Epidermal melanocyte (primary cell): Measurements from ENCODE around the gene KIF5C.

Experiments used
- DNase-seq: peaks from one replicate; pipeline ENCODE4 v3.0.0; 2011; ENCODE audit warnings: low spot score; ENCODE audit not compliant: insufficient read length

The KIF5C gene

DNA sequence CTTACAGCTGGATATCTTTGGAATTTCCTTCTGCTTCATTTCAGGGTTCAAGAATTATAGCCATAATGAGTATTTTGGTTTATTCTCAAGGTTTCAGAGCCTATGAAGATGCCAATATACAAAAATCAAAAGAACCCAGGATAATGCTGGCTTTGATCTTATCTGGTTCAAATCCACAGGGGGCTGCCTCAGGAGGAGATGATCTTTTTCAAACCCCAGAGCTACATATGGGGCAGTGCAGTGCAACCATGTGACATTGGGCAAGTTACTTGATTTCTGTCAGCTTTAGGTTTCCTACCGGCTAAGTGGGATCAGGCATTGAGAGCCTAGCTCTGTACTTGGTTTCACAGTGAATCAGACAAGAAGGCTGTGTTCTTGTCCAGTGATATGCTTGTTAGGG is 140.5 kb downstream of the KIF5C start:
- no peak for DNase-seq

DNA sequence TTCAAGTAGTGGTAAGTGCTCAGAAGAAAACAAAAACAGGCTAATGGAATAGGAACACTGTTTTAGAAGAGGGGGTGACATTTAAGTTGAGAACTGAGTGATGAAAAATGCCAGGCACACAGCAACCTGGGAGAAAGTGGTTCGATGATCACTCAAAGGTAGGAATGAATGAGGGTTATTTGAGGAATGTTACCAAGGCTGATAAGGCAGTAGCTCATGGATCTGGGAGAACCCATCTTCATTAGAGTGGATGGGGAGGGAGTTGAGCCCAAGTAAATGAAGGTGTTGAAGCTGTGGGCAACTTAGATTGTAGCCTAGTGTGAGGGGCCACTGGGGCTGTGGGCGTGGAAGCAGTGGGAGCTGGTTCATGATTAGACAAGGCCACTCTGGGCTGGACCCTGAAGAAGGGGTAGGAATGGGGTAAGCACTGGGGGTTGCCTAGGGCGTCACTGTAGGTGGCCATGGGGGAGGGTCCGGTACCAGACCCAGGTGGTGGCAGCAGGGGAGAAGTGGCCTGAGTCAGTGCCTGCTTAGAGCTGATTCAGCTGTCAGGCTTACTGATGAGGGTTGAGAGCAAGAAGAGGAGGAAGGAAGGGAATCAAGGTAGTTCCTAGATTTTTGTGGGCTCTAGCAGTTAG is 141.0 kb downstream of the KIF5C start:
- no peak for DNase-seq

DNA sequence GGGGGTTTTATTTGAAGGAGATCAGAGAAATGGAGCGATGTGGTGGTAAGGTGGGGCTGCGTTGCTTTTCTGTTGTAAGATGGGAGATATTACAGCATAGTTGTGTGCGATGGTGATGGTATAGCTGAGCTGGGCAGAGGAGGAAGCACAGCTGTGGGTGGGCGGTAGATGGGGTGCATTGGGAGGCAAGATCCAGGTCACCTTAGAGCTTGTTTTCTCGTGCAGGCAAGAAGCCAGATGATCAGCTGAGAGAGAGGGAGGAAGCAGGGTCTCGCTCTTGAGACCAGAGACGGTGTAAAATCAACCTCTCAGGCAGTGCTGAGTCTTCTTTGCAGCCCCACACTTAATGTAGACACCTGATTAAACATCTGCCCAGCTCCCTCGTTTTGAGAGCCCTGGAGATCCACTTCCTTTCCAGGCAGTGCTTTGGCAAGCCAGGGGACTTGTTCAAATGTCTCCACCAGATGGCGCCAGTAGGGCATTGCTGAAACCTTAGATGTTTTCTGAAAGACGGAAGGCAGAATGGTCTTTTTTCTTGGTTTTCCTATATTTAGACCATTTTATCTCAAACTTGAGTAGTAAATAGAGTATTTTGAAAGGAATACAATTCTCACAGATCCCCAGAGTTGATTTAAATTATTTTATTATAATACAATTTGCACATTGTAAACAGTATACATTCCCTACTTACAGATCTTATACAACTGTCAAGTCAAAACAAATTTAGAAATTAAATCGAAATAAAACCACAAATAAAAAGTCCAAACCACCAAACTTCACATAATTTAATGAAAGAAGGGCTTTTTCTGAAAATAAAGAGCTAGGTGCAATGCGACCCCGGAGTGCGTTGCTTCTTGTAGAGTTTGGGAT is 142.3 kb downstream of the KIF5C start:
- DNase-seq, result peak; percentile 67

DNA sequence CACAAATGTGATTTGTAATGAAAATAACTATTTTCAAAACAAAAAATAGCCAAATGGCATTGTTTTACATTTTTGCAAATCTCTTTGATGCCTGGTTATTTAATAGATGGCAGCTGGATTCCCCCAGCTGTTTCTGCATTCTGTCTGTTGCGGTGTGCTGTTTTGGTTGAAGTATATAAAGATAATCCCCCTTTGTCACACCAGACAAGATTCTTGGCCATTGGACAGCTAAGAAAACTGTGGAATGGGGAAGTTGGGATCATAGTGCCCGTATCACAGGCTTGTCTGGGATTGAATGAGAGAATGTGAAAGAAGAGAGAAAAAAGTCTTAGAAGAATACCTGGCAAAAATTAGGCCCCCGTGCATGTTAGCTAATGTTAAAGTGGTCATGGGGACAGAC is 144.0 kb downstream of the KIF5C start:
- DNase-seq, result no peak

DNA sequence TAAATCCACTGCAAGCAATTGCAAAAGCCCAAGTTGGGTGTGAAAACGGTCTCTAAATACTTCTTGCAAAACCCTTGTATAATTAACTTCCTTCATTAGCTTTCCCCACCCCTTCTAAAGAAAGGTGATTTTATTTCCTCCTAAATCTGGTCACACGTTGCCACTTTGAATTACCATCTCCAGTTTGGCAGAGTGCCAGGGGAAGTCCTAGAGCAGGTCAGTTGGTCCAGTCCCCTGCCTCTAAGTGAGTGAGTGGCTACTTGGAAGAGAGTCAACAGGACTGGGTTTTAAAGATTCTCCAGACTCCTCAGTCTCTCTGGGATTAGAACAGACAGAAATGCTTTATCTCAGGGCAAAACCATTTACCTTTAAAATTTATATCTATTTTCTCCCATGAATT is 144.7 kb downstream of the KIF5C start:
- no peak for DNase-seq

DNA sequence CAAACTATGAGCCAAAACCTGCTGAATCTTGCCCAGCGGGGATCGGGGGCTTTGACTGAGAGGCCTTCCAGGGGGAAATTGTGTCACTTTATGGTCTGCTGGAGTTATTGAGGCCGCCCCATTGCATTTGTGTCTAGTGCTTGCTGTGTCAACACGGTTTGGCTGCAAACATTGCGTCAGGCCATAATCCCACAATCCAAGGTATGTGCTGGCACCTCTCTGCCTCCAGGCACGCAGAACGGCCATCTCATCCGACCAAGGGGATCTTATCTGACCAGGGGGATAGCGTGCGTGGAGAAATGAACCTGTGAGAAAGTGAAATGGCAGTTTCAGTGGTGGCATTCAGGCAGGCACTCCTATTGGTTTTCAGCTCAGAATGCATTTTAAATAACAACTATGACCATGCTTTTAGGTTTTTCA is 145.4 kb downstream of the KIF5C start:
- no peak for DNase-seq

DNA sequence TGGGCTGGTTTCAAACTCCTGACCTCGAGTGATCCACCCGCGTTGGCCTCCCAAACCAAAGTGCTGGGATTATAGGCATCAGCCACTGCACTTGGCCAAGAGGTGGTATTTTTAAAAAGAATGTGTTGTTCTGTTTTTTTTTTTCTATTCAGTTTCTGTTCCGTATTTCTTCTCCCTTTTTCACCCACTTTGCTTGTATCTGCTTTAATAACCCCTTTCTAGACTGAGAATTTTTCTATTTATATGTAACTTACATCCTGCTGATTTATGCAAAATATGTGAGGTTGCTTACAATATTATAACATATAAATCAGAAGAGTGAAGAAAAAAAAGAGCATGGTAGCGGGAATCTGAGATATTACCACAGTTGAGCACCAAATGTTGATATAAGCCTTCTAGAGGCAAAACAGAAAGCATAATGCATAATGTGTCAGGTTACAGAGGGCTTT is 146.3 kb downstream of the KIF5C start:
- no peak for DNase-seq

DNA sequence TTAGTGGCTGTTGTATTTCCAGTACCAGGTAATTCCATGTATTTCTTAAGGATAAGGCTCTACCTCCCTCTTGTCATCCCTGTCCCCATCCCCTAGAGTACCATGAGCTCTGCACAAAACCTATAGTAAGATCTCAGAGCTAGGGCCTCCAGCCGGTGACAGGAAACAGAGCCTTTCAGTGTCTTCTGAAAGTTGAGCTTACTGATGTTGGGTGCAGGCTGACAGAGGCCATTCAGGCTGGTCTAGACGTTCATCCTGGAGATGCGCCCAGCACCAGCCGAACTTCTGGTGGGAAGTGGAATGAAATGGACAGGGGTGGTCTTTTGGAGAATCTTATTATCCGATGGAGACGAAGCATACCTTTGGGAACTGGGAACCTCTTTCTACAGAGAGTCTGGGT is 146.7 kb downstream of the KIF5C start:
- DNase-seq, result no peak

DNA sequence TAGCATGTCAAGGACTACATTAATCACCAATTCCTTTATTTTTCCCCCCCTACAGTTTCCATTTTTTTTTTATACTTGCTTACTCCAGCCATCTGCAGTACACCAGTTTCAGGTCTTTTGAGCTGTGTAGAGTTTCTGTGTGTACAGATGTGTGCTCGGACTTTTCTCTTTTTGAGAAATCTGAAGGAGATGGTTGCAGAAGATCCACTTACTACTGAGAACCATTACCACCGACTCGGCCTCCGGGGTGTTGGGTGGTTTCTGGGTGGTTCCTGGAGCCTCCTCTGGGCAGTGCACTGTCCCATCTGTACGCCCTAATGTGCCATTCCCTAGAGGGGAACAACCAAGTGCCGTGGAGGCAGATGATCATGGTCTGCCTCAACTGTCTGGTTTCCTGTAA is 148.1 kb downstream of the KIF5C start:
- DNase-seq, result no peak

DNA sequence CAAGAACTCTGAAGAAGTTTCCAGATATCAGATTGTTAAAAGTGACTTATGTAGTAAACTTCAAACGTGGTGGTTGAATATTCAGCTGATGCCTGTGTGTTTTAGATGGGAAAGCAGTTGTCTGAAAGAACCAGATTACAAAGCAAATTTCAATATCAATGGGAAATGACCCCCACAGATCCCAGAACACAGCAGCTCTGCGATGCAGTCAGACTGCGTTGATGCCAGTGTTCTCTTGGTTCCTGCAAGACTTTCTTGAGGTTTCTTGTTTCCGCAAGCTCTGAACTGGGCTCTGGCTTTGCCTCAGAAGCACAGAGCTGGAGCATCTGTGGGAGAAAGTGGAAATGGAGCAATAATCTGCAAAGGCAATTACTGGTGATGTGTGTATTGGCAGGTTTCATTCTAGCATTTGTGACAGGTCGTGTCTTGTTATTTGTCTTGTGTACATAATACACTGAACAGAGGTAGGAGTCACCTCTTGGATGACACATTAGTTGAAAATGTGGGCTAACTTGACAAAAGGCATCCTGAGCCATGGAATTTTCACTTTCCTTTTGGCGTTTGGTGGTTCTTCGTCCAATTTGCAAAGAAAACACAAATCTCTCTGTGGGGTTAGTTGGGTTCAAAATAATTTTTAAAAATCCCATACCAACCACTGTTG is 152.7 kb downstream of the KIF5C start:
- no peak for DNase-seq

DNA sequence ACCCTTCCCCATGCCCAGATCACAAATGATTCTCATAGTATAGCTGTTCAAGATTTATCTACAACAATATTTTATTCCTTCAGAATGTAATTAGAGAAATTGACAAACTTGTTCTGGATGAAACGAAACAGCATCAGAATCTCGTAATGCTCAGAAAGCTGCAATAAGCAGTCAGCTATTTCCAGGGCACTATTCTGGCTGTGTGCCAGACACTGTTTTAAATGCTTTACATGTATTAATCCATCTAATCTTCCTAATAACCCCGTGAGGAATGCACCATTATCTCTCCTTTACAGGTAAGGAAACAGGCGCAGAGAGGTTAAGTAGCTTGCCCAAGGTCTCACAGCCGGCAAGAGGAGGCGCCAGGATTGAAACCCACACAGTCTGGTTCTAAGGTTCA is 153.3 kb downstream of the KIF5C start:
- DNase-seq, result no peak

DNA sequence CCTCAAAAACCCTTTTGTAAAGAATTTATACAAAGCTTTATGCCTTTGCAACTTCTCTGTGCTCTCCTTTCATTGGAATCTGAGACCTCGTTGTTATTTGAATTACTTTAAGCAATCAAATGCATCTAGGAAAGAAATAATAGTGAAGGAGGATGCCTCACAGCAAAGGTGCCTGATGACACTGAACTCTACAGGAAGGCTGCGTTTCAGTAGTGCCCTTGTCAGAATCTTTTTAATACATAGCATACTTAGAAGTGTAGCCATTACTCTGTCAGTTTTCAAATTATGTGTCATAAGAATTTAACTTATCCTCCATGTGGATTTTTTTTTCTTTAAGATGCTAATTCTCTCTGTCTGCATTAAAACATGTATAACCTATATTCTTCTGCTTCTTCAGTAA is 153.9 kb downstream of the KIF5C start:
- no peak for DNase-seq

DNA sequence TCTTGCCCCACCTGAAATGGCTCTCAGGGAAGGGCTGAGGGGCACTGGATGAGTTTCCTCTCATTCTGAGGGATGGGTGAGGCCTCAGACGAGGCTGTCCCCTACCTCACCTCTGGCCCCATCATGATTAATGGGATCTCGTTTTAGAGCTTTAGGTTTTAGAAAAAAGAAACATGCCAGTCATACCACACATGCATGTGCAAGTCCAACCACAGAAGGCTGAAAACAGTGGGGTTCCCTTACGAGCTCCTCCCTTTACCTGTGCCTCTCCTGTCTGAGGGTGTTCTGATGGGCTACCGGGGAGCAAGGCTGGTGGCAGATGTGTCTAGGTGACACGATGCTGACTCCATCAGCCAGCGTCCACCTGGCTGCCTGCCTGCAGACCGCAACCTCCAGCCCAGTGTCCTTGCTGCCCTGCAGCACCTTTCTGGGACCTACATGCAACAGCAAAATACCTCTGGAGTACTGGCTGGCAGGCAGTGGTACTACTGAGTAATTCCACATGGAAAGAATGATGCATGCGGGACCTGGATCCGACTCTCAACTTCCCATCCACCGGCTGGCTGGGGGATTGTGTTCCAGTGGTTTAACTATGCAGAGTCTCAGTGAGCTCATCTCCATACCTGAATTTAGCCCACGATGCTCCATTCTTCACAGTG is 154.4 kb downstream of the KIF5C start:
- DNase-seq, result no peak

DNA sequence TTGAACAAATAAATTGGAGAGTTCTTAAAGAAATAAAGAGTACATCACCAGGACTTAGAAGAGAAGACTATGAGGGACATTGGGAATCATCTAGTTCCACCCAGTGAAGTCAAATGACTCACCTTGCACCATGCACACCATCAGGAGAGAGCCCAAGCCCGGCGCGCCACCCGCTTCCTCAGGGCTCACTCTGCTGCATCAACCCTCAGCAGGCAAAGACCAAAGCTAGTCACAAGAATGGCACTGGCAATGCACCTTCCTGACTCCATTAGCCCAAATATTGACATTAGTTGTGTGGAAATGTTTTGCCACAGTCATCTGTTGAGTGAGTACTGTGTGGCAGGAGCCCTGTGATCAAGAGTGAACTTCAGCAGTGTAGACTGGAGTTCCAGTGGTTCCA is 156.4 kb downstream of the KIF5C start:
- DNase-seq, result no peak

DNA sequence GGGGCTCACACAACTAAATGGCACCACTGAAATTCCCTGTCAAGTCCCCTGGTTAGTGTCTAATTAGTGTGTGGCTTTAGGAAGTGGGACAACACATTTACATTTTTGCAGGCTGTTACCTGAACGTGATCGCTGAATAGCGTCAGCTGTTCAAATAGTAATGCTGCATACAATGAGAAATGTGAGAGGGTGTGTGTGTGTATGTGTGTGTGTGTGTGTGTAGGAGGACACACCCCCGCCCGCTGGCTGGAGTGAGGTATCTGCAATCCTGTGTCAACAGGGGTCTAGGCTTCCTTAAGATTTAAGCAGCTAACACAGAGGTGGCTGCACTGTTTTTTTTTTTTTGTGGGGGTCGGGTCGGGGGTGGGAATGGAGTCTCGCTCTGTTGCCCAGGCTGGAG is 158.7 kb downstream of the KIF5C start:
- no peak for DNase-seq

DNA sequence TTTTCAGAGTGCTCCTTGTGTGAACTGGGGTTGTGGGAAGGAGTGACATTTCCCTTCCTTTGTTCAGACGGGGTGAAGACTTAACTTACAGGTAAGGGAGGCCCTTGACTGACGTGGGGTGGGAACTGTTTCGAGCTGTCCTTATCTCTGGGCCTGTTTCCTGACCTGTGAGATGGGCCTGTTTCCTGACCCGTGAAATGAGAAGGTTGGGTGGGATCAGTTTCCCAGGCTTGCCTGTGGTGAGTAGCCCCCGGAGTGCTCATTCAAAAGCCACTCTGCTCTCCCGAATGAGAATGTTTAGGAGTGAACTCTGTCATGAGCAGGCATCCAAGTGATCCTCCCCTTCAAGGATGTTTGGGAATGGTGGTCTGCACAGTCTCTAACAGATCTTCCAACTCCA is 159.4 kb downstream of the KIF5C start:
- DNase-seq, result no peak

DNA sequence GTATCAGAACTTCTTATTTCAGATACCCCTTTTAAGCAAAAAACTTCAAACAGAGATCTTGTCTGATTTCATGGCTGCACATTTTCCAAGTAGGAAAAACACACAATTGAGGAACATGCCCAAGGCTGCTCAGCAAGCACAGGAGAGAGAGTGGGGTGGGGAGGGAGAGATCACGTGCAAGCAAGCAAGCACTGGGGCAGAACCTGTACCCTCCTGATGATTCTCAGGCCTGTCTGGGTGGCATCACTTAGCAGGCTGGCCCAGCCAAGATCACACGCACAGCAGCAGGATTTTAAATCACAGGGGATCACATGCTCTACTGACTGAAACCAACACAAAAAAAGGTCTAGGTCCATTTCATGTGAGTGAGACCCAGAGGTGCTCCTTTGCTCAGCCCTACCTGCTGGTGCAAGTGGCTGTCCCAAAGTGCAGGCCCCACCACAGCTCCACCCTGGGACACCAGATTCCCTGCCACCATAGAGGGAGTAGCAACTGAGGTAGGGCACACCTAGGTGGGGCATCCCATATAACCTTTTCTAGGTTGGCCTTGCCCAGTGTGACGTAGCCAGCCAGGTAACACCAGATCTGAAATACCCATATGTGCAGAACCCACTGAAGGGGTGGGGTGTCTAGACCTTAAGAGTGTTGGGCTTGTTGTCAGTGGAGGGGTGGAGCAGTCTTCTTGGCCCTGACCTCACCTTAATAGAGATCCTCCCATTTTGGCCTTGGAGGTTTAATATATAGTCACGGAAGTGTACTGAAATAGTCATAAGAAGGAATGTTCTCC is 161.7 kb downstream of the KIF5C start:
- no peak for DNase-seq

DNA sequence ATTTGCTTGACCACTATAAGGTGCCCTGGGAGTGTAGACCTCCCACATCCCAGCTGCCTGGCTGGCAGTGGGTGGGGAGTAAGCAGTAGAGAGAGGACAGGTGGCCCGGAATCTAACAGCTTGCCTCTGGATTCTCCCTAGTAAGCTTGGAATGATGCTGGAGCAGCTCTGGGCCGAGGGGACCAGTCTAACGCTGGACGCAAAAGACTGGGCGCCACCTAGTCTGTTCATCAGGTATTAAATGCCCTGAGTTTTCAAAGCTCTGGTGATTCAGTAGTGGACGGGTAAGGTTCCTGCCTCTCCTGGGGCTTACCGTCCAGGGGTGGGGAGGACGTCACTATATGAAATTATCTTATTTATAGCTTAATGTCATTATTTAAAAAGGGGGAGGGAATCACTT is 162.8 kb downstream of the KIF5C start:
- no peak for DNase-seq

DNA sequence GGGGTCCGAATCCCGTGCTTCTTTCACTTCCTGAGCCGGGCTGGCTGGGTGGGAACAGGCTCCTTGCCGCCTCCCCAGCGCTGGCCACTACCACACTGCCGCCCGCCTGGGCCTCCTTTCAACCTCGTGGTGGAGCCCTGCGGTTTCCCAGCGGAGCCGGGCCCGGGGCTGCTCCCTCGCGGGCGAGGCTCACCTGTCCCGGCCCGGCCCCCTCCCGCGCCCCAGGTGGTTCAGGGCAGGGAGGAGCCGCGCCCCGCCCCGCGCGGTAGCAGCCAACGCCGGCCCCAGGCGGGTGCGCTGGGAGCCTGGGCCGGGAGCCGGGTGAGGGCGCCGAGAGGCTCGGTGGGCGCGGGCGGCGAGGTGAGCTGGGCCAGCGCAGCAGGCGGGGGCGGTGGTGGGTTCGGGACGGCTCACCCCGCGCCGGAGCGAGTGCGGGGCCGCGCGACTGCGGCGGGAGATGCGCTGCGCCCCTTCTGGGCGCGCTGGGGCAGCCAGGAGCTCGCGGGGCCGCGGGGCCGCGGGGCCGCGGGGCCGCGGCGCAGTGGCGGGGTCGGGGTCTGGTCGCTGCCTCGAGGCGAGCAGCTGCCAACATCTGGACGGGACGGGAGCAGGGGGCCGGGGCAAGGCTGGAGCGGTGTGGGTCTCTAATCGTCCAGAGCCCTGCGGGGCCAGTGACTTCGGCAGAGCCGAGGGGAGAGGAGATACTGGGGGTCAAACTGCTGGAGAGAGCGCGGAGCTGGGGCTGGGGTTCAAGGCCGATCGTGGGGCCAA is 163.6 kb downstream of the KIF5C start, which contains the start of gene LYPD6B:
Gene LYPD6B (plus strand): TSS at position 258 of the 771 bp plus-strand sequence. CDS start 92,250 bp downstream, outside the sequence.
- DNase-seq, result no peak

DNA sequence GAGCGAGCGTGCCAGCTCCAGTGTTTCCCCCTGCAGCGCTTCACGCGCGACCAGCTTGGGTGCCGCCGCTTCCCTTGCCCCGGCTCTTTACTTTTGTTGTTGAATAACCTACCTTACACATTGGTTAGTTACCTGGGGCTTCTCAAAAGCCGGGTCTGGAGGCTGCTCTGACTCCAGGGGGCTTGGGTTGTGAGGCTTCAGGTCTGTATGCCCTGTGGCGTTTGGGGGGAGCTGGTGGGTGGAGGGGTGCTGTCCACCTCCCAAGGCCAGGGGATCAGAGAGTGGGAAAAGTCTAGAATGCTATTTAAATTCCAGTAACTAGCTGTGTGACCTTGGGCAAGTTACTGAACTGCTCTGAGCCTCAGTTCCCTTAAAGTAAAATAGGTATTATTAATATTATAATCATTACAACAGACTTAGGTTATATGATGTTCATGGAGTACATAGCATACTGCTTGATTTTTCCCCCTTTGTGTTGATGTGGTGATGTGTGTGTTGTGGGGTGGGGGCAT is 164.2 kb downstream of the KIF5C start:
- no peak for DNase-seq
